AG08395 (cell line): ENCODE data around the gene LTBP2.

Source experiments
- DNase-seq: peaks from one replicate; pipeline ENCODE4 v3.0.0; 2012; ENCODE audit warnings: mixed read lengths, low spot score

The LTBP2 gene

DNA sequence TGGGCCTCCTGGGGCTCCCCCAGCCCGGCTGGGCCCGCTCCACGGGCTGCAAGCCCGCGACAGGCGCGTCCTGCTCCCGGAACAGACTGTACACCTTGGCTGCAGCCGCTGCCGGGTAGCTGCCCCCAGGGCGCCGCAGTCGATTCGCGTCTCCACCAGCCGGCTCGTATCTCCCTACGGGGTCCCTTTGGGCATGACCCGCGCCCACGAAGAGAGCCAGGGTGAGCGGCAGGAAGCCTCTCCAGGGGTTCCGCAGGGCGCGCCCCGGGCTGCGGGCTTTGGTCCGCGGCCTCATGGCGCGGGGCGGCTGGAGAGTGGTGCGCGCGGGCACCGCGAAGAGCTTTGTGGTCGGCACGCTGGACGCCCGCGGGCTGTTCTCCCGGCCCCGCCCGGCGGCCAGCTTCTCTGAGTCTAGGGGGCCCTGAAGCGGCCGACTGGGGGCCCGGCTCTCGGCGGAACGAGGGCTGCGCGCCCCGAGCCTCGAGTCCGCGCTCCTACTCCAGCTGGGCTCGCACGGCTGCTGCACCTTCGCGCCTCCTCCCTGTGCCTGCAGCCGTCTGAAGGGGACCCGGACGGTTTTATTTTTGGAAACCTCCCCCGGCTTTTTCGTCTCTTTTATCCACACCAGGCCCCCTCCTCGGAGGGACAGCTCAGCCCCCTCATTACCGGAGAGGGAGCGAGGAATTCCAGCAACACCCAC is at the start of gene LTBP2:
LTBP2 (minus strand) TSS at position 588 of the 700 bp plus-strand sequence; CDS start at position 295, 293 bp downstream.
- no peak for DNase-seq

DNA sequence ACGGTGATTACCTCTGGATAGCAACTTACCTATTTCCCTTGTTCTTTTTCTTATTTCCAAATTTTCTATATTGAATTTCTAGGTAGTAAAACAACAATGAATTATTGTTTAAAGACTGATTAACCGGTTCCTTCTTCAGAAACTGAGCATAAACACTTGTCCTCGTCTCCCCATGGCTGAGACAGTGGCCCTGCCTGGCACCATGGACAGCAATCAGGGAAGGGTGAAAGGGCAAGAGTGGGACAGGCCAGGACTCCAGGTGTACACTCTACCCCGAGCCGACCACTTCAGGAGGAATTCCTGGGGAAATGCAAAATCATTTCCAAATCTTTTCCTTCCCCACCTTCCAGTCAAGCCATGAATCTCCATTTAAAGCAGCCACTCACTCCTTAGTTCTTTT is 48.8 kb upstream of the LTBP2 start:
- DNase-seq, result no peak

DNA sequence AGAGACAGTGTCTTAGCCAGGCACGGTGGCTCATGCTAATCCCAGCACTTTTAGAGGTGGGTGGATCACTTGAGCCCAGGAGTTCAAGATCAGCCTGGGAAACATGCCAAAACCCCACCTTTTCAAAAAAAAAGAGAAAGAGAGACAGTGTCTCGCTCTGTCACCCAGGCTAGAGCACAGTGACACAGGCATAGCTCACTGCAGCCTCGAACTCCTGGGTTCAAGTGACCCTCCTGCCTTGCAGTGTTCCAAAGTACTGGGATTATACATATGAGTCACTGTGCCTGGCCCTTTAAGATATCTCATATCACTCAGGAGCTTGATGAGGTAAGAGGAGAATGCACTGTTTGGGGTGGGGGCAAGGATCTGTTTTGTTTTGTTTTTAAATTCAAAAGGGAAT is 48.1 kb upstream of the LTBP2 start:
- no peak for DNase-seq

DNA sequence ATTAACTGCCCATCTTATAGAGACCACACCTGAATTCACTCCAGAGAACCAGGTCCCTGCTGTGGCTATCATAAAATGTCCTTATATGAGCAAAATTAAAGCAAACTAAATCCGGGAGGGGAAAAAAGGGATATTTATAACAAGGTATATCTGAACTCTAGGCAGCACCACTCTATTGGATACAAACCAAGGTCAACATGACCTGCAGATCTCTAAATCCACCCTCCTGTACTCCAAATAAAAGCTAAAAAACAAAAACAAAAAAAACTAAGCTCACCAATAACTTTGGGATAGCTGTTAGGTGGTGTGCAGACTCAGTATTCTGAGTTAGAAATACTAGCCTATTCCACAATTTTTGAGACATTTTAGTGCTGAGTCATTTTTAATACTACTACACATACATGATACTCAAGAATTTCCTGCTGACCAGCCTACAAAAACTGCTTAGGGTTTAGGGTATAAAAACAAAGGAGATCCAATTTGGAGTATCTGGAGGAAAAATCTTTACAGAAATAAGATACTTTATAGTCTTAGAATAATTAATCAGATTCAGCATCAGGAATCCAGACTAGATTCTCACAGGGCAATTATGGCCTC is 46.6 kb upstream of the LTBP2 start:
- peak; percentile 48 for DNase-seq

DNA sequence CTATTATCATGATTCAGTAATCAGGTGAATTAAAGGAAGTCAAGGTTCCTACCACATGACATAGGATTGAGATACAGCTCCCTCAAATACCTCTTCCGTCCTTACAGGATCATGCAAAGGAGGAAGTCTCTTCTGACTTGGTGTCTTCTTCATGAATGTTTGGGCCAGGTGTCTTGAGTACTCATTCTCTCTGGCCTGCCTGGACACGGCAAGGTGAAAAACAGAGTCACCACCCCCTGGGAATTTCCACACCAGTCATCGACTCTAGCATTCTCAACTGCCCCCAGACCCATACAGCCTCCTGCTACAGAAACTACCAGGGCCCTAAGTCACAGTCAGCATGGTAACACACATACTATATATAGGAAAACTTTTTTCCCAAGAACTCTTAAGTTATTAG is 44.9 kb upstream of the LTBP2 start:
- no peak for DNase-seq

DNA sequence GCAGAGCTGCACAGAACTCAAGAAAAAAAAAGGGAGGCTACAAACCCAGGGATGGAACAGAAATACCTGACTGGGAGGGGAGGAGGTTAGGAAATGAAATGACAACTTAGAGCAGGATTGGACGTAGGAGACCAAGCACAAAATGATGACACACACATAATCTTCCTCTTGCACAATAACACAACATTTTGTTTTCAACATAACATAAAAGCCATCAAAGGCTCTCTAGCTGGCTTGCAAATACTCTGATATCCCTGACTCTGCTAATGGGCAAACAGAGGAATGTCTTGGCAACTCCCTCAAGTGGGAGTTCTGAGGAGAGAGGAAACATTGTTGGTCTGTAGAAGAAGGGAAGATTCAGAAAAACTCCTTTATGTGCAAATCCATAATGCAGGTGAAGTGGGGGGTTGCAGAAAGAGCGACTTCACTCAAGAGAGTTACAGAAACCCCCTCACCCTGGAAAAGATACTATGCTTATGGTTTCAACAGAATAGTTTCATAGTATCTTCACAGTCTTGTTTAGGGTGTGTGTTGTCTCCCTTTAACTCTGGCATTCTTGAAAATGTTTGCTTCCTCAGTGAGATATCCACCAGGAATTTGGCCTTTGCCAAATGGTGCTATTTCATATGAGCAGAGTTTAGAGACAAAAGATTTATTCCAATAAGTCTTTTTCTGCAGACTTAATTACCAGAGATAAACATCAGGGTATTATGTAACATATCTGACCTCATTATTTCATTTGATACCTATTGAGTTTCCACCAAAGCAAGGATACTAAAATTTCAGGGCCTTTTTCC is 43.8 kb upstream of the LTBP2 start:
- DNase-seq, result peak; percentile 73

DNA sequence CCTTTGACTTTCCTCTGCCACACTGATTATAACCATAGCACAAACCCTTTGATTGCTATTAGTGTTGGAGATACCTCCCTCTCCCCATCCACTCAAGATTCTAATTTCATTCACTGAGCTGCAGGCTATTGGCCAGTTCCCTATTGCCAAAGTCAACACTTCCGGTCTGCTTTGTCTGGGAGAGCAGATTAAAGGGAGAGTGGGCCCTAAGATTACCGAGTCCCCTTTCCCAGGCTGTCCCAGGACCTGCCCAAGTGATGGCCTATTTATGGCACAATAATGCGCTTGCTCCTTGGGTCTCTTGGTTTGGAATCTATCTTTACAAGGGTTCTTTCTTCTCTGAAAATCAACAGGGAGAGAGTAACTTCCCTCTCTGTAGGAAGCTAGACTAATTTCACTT is 42.9 kb upstream of the LTBP2 start:
- no peak for DNase-seq

DNA sequence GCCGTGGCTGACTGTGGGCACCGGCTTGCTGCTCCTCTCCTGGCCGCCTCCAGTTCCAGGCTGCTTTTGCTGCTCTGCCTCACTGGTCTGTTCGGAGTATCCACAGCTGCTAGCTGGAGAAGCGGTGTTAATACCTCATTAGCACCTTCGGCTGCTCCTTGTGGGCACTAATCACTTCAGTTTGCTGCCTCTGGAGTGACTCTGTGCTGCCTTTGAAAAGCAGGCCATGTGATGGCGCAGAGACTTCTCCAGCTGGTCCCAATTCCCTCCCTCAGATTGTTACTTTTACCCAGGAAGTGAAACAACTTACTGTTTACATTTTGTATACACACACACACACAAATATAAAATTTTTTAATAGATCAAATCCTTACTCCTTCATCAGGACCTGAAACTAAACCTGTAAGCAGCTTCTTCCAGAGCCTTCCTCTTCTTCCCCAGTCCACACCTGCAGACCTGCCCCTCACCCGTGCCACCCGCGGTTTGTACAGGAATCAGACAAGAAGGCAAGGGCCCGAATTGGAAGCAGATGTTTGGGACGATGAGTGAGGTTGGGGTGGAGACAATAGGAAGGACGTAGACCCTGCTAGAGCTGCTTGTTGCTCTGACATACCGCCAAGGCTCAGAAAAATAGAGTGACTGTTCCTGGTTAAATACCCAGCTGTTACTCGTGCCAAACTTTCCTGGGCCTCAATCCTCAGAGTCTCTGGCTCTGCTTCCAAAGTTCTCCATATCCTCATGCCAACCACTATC is 41.5 kb upstream of the LTBP2 start:
- peak; percentile 57 for DNase-seq

DNA sequence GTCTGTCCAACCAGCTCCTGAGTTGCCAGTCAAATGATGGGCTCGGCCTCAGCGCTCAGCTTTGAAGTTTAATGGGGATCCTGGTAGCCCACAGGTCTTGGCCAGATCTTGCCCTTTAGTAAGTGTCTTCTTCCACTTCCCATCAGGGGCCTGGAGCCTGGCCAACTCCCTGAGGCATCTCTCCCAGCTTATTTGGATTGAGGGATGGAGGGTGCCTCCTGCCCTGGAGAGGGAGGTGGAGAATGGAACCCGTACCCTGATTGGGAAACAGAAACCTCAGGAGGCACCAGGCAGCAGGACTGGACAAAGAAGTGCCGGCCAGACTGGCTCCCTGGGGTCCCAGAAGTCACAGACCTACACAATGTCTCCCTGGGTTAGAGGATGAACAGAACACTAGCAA is 40.5 kb upstream of the LTBP2 start:
- DNase-seq, result no peak

DNA sequence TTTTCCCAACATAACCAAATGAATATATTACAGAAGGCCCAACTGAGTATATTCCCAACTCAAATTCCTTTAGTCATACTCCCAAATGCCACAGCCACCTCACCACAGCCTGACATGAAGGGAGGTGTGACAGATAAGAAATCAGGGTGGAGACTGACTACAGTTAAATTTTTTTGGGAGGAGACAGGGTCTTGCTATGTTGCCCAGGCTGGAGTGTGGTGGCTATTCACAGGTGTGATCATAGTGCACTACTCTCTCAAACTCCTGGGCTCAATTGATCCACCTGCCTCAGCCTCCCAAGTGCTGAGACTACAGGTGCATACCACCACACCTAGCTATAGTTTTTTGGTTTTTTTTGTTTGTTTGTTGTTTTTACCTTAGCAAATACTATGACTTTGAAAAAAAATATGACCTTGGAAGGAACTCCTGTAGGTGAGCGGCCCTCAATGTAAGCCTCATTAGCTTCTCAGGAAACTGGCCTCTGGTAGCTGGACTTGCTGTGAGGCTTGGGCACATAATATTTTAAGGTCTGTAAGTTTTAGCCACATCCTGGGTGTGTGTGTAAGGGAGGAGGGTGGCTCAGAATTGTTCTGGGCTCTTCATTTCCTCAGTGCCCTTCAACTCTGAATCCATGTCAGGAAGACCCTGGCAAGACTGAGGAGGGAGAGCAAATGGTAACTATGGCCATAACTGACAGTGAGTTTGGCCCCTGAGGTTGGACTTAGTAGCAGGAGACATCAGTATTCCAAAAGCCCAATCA is 39.1 kb upstream of the LTBP2 start:
- DNase-seq, result no peak

DNA sequence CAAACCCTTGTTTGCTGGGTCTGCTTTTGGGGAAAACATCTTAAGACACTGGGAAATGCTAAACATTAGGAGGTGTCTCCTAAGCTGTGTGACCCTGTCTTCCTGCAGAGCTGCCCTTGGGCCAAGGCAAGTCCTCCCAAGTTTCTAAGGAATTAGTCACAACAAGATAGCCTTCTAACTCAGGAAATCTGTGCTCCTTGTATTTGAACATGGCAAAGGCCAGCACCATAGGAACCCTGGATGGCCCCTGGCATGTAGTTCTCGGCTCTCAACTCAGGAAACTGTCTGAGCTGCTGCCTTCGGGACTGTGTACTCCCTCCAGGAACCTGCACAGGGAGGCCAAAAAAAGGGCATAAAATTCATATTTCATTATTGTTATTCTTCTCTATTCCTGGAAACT is 37.6 kb upstream of the LTBP2 start:
- DNase-seq, result peak; percentile 66

DNA sequence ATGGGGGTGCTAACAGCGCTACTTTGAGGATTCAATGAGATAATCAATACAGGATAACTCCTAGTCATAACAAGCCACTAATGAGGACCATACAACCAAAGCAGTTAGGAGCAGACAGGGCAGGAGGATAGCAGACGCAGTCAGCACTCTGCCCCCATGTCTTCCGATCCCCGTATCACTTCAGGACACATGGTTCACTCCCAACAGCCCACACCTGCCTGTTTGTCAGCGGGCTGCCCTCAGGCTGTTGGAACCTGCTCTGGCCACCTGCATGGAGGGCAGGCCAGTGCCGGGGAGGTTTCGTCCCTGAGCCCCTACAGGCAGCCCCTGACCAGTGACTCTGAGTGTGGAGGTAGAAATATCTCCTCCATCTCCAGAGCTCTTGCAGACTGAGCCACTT is 37.1 kb upstream of the LTBP2 start:
- DNase-seq, result no peak

DNA sequence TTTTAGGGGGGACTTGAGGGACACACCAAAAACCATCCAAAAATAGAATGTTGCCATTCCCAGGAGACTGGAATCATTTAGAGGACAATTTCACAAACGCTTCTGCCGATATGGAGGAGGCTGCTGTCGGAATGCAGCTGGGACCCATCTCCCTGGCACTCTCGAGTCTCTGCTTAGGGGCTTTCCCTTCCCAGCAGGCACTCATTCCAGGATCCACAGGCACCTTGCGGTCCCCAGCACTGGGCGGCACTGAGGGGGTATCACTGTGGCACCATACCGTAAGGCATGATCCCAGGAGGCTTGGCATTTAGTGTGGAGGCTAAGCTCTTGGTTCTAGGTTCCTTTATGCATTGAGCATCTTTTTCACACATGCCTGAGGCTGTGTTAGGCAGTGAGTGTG is 36.6 kb upstream of the LTBP2 start:
- no peak for DNase-seq

DNA sequence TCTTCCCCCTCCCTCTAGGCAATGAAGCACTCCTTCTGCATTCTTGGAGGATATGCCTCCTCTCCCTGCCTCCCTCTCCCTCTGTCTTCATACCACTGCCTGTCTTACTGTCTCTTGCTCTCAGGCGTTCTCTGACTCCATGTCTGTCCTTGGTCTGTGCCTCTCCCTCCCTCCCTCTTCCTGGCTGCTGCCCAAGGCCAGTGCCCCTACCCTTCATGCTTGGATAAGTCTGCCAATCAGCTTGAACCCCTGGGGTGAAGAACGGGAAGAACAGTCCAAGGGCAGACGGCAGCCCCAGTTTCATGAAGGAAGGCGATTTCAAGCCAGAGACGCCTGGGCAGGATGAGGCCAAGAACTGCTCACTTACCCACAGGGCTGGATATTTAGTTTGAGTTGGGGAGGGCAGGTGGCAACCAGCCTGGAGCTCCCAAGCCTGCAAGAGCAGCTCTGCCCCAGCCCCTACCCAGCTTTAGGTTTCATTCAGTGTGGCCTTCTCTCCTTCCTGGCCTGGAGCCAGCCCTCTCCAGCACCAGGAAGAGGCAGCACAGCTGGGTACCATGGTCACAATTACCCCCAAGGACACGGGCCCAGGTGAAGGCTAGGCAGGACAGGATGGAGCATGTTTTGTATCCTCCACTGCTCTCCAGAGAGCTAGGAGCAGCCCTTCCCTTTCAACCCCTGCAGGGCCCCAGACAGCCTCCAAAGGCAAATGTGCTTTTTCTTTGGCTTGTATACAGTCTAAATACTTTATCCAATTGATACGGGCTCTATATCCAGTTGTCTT is 35.8 kb upstream of the LTBP2 start:
- no peak for DNase-seq

DNA sequence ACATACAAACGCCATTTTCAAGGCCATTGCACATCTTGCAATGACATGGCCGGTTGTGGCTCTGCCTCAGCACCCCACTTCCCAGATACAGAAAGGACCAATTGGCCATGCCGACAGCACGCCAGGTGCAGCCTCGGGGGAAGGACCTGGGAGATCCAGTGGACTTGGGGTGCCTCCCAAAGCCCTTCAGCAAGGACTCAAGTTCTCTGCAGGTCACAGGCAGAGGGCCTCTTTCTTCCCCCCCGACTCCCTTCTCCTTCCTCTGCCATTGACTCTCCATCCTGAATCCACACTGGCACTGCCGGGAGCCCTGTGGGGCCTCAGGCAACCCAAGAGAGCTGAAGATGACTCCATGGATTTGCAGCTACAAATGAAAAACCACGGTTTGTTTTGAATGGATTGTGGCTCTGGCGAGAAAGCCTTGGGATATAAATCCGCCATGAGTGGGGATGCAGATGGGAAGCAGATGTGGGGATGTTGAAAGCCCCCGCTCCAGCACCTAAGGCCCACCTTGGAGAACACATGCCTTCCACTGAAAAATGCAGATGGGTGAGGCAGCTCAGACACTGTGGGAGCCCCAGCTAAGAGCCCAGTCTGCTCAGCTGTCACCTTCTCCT is 35.1 kb upstream of the LTBP2 start:
- peak; percentile 32 for DNase-seq

DNA sequence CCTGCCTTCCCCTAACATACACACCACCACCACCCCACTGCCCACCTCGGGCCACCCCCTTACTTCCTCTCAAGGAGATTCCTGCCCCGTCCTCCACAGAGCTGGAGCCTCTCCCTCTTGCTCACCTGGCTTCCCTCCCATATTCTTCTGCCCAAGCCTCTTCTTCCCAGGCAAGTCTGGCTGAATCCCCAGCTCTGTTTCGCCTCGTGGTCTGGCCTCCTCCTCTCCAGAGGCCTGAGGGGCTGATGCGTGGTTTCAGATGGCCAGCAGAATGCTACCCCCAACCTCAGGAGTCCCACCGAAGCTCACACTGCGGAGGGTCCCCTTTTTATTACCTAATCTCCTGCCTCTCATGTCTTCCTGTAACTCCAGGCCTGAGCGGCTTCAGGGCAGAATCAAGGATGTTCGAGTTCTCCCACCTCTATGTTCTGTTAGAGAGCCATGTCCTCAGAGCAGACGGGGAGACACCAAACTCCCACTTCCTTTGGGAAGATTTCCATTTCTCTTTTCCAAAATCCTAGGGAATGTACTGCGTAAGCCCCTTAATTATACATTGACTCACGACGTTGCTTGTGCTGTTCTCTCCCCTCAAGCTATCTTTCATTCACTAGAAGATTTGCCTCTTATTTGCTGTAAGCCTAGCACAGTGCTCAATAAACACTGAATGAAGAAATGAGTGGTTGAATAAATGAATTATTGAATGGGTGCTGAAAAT is 33.9 kb upstream of the LTBP2 start:
- DNase-seq, result no peak

DNA sequence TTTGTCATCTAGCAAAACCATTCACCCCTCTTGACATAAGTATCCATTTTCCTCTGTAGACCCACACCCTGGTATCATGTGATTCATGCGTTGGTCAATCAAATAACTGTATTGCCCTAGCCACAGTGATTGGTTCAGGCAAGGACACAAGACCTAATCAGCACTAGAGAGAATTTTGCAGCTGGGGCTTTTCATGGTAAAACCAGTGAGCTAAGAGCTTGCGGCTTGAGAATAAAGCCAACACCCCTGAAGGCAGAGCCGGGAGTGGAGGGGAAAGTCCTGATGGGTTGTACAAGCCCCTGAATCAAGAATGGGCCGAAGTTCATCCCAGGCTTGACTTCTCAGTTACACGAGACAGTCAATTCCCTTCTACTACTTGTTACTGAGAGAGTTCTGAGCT is 33.2 kb upstream of the LTBP2 start:
- DNase-seq, result no peak

DNA sequence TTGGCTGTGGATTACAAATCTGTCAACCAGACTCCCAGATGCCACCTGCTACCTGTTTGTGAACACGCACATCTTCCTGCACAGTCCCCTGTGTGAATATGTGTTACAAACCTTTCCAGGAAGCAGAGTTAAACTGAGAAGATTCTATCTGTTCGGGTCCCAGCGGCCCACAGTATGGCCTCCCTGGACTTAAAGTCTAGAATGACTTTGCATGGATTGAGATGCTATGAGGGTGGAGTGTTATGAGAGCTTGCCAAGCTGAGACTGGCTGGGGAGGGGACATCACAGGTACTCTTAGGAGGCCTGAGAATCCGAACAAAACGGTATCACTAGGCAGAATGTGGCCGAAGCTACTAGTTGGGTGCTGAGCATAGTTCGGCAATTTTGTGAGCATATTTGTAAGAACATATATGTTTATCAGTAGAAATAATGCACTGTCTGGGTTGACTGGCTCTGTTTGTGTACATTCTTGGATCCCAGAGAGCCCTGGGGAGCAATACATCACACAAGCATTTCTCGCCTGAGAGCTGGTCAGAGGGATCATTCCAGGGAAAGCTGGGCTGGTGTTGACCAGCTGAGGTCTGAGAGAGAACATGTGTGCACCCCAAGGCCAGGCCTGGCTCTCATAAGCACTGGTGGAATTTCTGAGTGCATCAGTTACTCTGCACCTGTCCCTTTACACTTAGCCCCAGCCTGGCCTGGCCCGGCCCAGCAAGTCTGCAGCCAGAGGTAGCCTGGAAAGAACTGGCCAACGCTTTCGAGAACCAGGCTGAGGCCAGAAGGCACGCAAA is 29.8 kb upstream of the LTBP2 start:
- DNase-seq, result no peak

DNA sequence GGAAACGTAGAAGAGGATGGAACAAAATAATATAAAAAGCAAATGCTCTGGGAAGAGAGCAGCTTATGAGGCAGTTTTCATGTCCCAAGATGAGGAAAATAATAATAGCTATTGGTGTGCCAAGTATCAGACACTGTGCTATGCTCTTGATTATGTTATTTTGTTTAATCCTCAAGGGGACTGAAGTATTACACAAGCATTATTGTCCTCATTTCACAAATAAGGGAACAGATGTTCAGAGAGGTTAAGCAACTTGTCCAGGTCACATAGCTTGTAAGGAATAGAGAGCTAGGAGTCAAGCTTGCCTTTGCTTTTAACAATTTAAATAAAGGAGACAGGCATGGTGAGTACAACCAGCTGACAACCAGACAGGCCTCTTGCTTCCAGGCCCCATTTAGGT is 26.9 kb upstream of the LTBP2 start:
- no peak for DNase-seq
